HEK293T (cell line): ENCODE data around the gene SMCO3.

Source experiments
- CTCF ChIA-PET: fragments of 350-600 bp; formaldehyde crosslinking; extraction: SDS; loops from one replicate; lab custom pipeline; 2021; ENCODE audit warnings: antibody characterized with exemption, inconsistent platforms; lab: Yijun Ruan, JAX
- POLR2A ChIA-PET: fragments of 350-600 bp; formaldehyde crosslinking; extraction: SDS; loops from one replicate; lab custom pipeline; 2020; ENCODE audit warnings: antibody characterized with exemption, inconsistent platforms; lab: Yijun Ruan, JAX
- DNase-seq: peaks from one replicate; pipeline ENCODE4 v3.0.0; 2012; ENCODE audit warnings: mixed read lengths; ENCODE audit errors: extremely low spot score
- ARNT ChIP-seq: fragments of 450-650 bp; IDR thresholded peaks from 2 replicates; pipeline ENCODE4 v1.6.1; 2017; ENCODE audit warnings: mild to moderate bottlenecking
- BHLHE40 ChIP-seq: fragments of 450-650 bp; IDR thresholded peaks from 2 replicates; pipeline ENCODE4 v1.6.1; 2016; ENCODE audit warnings: mild to moderate bottlenecking, moderate library complexity, borderline replicate concordance
- CTBP1 ChIP-seq: fragments of 450-650 bp; IDR thresholded peaks from 2 replicates; pipeline ENCODE4 v1.6.1; 2016; ENCODE audit warnings: borderline replicate concordance
- ELF4 ChIP-seq: fragments of 450-650 bp; IDR thresholded peaks from 2 replicates; pipeline ENCODE4 v1.6.1; 2017; ENCODE audit warnings: antibody characterized with exemption
- FOXA1 ChIP-seq: fragments of 450-650 bp; IDR thresholded peaks from 2 replicates; pipeline ENCODE4 v1.6.1; 2016; ENCODE audit warnings: mild to moderate bottlenecking
- FOXK2 ChIP-seq: fragments of 450-650 bp; IDR thresholded peaks from 2 replicates; pipeline ENCODE4 v1.6.1; 2016; ENCODE audit warnings: mild to moderate bottlenecking
- FOXM1 ChIP-seq: fragments of 450-650 bp; IDR thresholded peaks from 2 replicates; pipeline ENCODE4 v1.6.1; 2017; ENCODE audit warnings: mild to moderate bottlenecking, borderline replicate concordance
- HDGF ChIP-seq: fragments of 450-650 bp; IDR thresholded peaks from 2 replicates; pipeline ENCODE4 v1.6.1; 2017; ENCODE audit warnings: antibody characterized with exemption, borderline replicate concordance
- L3MBTL2 ChIP-seq: fragments of 450-650 bp; conservative IDR thresholded peaks from 2 replicates; pipeline ENCODE4 v1.6.1; 2016; ENCODE audit warnings: mild to moderate bottlenecking
- LEF1 ChIP-seq: fragments of 450-650 bp; IDR thresholded peaks from 2 replicates; pipeline ENCODE4 v1.6.1; 2017; ENCODE audit warnings: mild to moderate bottlenecking, borderline replicate concordance
- NFRKB ChIP-seq: fragments of 450-650 bp; IDR thresholded peaks from 2 replicates; pipeline ENCODE4 v1.6.1; 2016; ENCODE audit warnings: mild to moderate bottlenecking, moderate library complexity
- PKNOX1 ChIP-seq: fragments of 450-650 bp; IDR thresholded peaks from 2 replicates; pipeline ENCODE4 v1.6.1; 2016
- SP1 ChIP-seq: fragments of 450-650 bp; IDR thresholded peaks from 2 replicates; pipeline ENCODE4 v1.6.1; 2017
- SUZ12 ChIP-seq: fragments of 450-650 bp; IDR thresholded peaks from 2 replicates; pipeline ENCODE4 v1.6.1; 2016; ENCODE audit warnings: mild to moderate bottlenecking
- TARDBP ChIP-seq: fragments of 450-650 bp; IDR thresholded peaks from 2 replicates; pipeline ENCODE4 v1.6.1; 2016
- ZNF384 ChIP-seq: fragments of 450-650 bp; IDR thresholded peaks from 2 replicates; pipeline ENCODE4 v1.6.1; 2016

SMCO3 gene

GRCh38 chr12:14803830-14804160 lies 10.2 kb downstream of the SMCO3 start:
- peak; percentile 10 for DNase-seq
- POLR2A ChIA-PET, result interaction anchor here (0.5 to 3.1 kb wide), 11 partner anchors 10 to 1079 kb away, joined by 3 to 69 read pairs (median 3); partner anchors contain the start of genes SMCO3 and STRAP
- TF ChIP-seq ZNF384 (no peak), TARDBP (no peak), BHLHE40 (no peak), PKNOX1 (no peak), HDGF (no peak), FOXA1 (no peak)
- CTCF ChIA-PET, result interaction anchor here (0.9 kb wide), 1 partner anchor 11 kb away, joined by 3 read pairs; no protein-coding TSS in a partner anchor

DNA sequence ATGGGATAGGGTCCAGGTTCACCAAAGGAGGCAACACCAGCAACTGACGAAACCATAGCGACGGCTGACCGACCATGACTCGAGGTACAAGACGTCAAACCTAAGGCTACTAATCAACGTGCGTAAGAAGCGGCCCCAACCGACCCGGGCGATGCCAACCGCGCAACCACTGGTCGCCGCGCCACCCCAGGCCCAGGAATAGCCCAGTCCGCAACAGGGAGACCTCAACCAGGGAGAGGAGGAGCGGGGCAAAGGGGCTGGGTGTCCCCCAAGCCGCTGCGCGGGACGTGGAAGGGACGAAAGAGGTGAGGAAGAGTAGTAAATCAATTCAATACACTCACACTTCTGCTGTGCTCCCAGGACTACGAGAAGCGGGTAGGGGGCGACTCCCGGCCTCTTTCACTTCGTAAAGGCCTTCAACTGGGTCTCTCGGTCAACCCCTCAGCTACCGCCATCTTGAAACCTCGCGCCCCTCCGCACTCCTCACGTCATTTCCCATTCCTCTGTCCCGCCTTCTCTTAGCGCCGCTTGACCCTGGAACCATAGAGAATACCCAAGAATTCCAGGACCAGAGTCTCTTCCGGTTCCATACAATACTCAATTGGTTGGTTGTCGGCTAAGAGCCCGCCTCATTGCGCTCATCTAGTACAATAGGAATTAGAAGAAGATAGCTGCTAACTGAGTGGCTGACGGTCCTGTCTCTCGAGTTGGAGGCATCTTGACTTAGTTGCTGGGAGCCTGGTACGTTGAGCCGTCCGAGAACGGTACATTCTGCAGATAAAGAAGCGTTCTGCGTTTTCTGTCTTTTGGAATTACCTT lies 10.8 kb downstream of the SMCO3 start, which contains the start of the genes C12orf60 and WBP11:
TSS of gene C12orf60 (plus strand) at position 660 of the 819 bp plus-strand sequence. CDS start 19,266 bp downstream, outside the sequence.
TSS of gene WBP11 (minus strand) at position 468 of the 819 bp plus-strand sequence. CDS start 2,095 bp downstream, outside the sequence.
- ChIA-PET CTCF (interaction anchor here (0.7 to 0.9 kb wide), 2 partner anchors 11 to 400 kb away, joined by 3 read pairs; no protein-coding TSS in a partner anchor), POLR2A (interaction anchor here (0.5 to 3.1 kb wide), 16 partner anchors 8 to 1239 kb away, joined by 3 to 69 read pairs (median 3); partner anchors contain the start of genes SMCO3 and STRAP)
- peak; percentile 99 for TF ChIP-seq PKNOX1
- TF ChIP-seq NFRKB, result peak; percentile 77; the same call in 1 of the 2 replicates
- TF ChIP-seq L3MBTL2, result peak; percentile 23; the same call in 1 of the 2 replicates
- no peak for TF ChIP-seq TARDBP
- peak; percentile 89 for DNase-seq

GRCh38 chr12:14802721-14803010 lies 11.3 kb downstream of the SMCO3 start:
- POLR2A ChIA-PET, result interaction anchor here (0.7 to 3.1 kb wide), 8 partner anchors 8 to 135 kb away, joined by 3 to 69 read pairs (median 3); a partner anchor contains a TSS
- CTCF ChIA-PET, result interaction anchor here (0.7 to 0.9 kb wide), 2 partner anchors 10 to 401 kb away, joined by 3 read pairs; no protein-coding TSS in a partner anchor
- TF ChIP-seq TARDBP (no peak), L3MBTL2 (no peak), FOXA1 (no peak), NFRKB (no peak), LEF1 (no peak), CTBP1 (no peak), SP1 (no peak), SUZ12 (no peak), PKNOX1 (no peak), FOXK2 (no peak), ELF4 (no peak), FOXM1 (no peak), ARNT (no peak), ZNF384 (no peak), BHLHE40 (no peak)
- DNase-seq, result no peak

DNA sequence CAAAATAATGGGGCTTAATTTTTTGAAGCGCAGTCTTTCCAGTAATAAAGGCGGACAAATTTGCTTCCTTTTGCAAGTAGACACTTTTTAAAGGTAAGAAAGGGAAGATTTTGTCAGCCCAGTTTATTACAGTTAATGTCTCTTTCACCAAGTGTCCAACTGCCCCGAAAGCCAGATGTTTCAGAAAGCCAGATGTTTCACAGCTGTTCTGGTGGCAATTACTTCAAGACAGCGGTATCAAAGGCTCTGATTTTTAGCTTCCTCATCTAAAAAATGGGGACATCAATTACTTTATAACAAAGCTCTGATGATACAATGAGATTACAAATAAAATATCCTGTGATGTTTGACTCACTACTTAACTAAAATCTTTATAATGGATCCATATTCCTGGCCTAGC lies 11.7 kb downstream of the SMCO3 start:
- TF ChIP-seq NFRKB (no peak), BHLHE40 (no peak), SUZ12 (no peak), FOXM1 (no peak), L3MBTL2 (no peak), PKNOX1 (no peak), LEF1 (no peak), CTBP1 (no peak), ARNT (no peak), ZNF384 (no peak), SP1 (no peak), FOXA1 (no peak), HDGF (no peak), ELF4 (no peak), FOXK2 (no peak), TARDBP (no peak)

DNA sequence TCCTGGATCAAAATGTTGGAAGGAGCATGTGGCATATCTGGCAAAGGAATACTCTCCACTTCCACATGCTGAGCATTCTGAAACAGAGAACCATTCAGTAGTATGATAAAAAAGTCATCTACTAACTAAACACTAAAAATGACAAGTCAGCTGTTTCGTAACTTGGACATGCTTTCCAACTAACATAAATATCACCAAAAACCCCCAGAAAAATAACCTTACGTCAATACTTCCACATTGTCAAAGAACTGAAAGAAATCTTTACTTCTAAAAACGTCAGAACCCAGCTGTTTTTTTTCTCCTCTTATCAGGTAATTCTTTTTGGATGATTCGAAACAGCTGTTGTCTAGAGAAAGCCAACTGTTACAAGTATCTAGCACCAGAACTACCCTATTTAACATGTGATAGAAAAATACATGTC lies 18.9 kb downstream of the SMCO3 start:
- no peak for DNase-seq
- CTCF ChIA-PET, result no interaction called here
- POLR2A ChIA-PET, result interaction anchor here (1.2 kb wide), 1 partner anchor 24 kb away, joined by 3 read pairs; a partner anchor contains a TSS
- TF ChIP-seq TARDBP (no peak), SUZ12 (no peak), CTBP1 (no peak), SP1 (no peak), FOXM1 (no peak), ZNF384 (no peak), BHLHE40 (no peak), PKNOX1 (no peak), LEF1 (no peak), HDGF (no peak), NFRKB (no peak), ARNT (no peak), FOXA1 (no peak), FOXK2 (no peak), L3MBTL2 (no peak), ELF4 (no peak)

More for the DNA sequence above, 11.7 kb downstream of the SMCO3 start:
- ChIA-PET POLR2A (interaction anchor here (0.7 to 3.1 kb wide), 6 partner anchors 9 to 79 kb away, joined by 3 to 69 read pairs (median 3); a partner anchor contains a TSS), CTCF (interaction anchor here (0.7 kb wide), 1 partner anchor 401 kb away, joined by 3 read pairs; no protein-coding TSS in a partner anchor)
- DNase-seq, result no peak
